SKM-1 treated with dmso at 0.1 percent for 144 hours (cell line): Measurements from ENCODE around the gene OGFOD2.
"Not testable (repeated sequence)": the region's sequence is repeated elsewhere in the genome, so short reads cannot be mapped to it uniquely, and the experiment has no call there.

Experiments used
- DNase-seq: peaks from one replicate; lab custom pipeline; 2025; ENCODE audit not compliant: unreplicated experiment; lab: John Stamatoyannopoulos, UW

OGFOD2 gene

DNA sequence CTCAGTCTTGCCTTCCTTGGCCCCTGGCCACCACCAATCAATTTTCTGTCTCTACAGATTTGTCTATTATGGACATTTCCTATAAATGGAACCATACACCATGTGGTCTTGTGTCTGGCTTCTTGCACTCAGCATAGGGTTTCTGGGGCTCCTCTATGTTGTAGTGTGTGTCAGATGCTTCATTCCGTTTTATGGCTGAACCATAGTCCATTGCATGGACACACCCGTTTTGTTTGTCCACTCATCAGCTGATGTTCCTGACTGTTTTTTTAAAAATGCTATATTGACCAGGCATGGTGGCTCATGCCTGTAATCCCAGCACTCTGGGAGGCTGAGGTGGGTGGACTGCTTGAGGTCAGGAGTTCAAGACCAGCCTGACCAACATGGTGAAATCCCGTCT lies 26.4 kb downstream of the OGFOD2 start:
- no peak for DNase-seq

DNA sequence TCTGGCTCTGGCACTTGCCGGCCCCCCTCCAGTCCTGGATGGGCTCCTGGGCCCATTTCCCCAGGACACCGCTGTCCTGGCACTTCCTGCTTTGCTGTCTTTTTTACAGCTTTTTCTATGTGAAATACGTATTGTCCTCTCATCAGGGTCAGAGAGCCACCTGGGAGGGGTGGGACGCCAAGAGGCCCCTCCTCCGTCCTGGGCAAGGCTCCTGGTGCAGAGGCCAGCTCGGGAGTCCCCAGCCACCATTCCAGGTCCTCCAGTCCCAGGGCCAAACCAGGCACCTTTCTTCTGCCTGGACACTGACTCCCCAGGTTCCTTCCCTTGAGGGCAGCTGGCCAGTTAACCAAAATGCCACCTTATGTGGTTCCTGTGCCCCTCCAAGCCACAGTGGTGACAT lies 28.2 kb downstream of the OGFOD2 start:
- DNase-seq: no peak

DNA sequence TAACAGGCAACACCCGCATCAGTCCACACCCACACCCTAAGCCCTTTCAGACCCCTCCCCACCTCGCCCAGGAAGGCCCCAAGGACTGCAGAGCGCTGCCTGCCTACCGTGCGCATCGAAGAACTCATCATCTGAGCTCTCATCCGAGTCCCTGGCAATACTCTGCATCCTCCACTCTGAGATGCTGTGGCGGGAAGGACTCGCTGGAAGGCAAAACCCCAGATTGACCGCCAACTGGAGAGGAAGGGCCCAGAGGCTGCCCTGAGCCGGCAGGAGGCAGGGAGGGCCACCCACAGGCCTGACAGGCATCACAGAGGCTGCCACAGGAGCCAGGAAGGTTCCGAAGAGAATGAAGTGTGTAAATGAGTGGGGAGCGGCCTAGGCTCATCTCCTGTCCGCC lies 29.2 kb downstream of the OGFOD2 start:
- no peak for DNase-seq

DNA sequence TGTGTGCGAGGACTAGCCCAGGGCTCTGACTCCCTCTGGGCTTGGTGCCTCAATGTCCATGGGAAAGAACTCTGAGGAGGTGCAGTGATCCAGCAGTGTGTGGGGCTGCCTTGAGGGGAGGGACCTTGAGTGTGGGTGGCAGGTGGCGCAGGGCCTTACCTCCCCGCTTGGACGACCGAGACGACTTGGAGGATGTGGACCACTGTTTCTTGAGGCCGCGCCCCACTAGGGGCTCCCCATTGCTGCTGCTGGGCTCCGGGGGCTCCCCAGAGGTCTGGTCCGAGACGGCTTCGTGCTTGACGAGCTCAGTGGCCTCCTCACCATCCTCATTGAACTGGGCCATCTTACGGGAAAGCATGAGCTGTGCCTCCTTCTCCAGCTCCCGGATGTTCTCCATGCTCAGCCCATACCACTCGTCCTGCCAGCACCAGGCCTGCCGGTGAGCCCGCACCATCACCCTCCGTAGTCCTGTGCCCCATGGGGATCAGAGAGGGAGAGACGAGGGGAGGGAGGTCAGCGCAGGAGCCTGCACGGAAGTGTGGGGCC lies 30.1 kb downstream of the OGFOD2 start:
- DNase-seq: no peak

DNA sequence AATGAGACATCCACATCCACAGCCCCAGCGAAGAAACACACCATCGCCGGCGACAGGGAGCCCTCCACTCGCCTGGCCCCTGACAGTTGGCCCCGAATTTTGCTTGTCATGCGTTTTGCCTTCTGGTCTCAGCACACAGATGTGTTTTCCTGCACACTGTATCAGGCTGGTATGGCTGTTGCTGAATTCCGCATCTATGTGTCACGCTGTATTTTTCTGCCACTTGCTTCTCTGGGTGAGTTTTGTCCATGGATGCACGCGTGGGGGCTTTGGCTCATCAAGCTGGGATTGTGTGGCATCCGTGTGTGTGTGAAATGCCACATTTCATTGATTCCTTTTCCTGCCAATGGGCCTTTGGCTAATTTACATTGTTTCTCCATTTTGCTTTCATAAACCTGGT lies 31.9 kb downstream of the OGFOD2 start:
- no peak for DNase-seq

DNA sequence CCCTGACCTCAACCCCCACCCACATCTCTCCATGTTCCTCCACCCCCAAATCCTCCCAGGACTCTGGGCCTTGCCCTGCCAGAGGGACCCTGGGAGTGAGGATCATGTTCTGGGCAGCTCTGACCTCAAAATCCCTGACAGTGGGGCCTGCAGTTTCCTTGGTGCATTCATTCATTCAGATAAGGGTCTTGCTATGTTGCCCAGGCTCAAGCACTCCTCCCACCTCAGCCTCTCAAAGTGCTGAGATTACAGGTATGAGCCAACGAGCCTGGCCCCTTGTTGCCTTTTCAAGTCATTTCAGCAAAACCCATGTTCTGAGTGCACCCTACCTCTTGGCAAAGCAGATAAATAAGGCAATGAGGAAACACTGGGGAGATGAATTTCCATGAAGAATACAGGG lies 35.1 kb downstream of the OGFOD2 start:
- DNase-seq: no peak

DNA sequence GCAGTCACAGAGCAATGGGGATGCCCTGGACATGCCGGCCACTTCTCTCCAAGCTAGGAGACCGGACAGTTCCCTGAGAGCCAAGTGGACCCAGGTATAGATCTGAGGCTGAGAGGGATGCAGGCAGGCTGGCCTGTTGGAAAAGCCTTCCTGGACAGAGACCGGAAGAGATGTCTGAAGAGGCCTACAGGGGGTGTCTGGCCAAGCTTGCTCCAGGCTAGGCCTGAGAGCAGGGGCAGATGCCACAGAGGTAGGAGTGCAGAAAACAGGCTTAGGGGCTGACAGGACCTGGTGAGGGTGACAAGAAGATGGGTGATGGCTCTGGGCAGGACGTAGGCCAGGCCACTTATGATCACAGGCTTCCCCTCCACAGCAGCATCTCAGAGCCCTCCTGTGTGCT lies 35.6 kb downstream of the OGFOD2 start:
- no peak for DNase-seq

DNA sequence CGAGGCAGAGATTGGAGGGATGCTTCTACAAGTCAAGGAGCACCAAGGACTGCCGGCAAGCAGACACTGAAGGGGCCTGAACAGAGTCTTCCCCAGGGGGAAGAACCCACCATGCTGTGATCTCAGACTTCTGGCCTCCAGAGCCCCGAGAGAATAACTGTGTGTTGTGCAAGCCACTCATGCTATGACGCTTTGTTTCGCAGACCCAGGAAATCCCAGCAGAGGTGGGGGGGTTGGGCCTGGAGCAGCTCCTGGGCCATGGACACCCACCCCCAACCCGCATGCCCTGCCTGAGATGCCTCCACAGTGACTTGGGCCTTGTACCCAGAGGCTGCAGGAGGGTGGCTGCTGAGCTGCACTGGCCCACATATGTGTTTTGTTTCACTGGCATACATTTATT lies 36.7 kb downstream of the OGFOD2 start:
- DNase-seq: no peak

DNA sequence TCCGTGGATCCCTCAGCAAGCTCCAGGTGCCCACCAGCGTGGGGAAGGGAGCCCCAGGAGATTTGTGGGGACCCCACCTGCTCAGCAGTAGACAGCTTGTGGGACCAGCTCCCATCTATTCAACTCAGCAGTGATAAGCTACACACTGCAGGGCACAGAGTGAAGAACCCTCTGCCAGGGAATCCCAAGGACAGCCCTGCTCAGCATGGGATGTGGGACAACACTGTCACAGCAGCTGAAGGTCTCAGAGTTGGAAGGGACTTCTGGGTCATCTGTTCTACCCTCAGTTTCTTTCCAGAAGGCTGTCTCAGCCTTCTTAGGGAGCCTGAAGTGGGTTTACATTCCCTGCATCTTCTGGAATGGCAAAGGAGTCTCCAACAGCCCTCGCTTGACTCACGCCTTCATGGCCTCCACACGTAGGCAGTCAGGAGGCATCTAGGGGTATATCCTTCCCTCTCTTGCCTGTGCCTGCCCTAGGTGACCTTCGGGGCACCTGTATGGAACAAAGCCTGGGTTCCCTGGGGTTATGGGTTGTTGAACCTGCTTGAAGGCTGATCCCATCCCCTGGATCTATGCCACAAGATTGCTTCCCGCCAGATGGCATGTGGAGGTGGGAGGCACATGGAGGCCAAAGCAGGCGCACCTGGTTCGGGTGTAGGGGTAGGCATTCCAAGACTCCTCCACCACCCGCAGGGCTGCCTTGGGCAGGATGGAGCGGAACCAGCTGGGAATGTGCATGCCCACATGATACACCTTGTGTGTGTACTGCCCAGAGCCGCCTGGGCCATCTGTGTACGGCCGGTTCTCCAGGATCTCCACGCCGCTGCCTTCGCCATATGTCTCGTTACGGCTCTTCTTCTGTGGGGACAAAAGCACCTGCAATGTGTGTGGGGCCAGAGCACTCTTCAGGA lies 38.4 kb downstream of the OGFOD2 start:
- DNase-seq: no peak

DNA sequence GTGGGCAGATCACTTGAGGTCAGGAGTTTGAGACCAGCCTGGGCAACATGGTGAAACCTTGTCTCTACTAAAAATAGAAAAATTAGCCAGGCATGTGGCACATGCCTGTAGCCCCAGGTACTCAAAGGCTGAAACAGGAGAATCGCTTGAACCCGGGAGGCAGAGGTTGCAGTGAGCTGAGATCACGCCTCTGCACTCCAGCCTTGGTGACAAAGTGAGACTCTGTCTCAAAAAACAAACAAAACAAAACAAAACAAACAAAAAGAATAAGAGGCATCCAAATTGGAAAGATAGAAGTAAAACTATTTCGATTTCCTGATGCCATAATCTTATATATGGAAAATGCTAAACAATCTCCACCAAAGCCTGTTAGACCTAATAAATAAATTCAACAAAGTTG lies 39.4 kb downstream of the OGFOD2 start:
- DNase-seq: not testable (repeated sequence)

DNA sequence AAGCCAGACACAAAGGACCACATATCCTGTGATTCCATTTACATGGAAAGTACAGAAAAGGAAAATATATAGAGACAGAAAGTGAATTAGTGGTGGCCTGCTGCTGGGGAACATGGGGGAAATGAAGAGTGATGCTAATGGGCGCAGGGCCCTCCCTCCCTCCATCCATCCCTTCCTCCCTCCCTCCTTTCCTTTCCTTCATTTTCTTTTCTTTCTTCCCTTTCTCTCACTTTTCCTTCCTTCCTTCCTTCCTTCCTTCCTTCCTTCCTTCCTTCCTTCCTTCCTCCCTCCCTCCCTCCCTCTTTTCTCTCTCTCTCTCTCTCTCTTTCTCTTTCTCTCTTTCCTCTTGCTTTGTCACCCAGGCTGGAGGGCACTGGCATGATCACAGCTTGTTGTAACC lies 42.7 kb downstream of the OGFOD2 start:
- no peak for DNase-seq

DNA sequence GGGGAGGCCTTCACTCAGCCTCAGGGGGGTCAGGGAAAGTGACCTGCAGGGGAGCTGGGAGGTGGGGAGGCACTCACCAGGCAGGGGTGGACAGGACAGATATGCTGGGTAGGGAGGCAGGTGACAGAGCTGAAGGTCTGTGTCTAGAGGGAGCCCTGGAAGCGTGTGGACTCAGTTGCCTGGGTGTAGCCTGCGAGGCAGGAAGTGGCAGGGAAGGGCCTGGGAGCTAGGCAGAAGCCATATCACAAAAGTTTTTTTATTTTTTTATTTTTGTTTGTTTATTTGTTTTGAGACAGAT lies 44.7 kb downstream of the OGFOD2 start:
- DNase-seq: no peak

DNA sequence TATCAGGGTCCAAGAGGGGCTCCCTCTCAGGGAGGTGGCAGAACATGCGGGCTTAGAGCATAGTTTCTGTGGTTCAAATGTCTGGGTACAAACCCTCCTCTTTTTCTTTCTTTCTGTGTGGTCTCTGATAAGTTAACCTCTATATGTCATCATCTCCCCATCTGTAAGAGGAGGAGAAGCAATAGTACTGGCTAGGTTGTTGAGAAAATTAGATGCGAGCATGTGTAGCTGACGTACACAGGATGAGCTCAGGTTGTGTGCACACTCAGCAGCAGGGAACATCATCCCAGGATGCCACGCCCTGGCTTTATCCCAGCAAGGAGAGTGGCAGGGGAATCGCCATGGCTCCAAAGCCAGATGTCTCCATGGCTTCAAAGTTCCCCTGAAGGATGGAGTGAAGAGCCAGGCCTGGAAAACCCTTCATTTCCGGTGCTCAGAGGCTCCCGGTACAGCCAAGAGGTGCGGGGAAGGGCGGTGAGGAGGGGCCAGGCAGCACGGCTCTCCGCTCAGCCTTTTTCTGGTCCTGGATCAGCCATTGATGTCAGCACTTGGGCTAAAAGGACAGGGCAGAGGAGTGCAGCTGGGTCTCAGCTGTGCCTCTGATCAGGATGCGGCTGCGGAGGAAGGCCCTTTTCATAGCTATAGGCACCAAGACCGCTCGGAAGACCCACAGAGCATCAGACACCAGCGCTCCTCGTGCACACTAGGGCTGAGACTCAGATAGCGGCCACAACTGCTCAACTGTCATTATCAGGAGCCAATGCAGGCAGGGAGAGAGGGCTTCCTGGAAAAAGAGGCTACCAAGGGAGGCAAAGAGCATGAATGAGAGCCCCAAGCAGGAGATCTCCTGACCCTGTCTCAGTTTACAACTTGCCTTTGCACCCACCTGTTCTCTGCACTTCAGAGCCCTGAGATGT lies 46.9 kb downstream of the OGFOD2 start:
- no peak for DNase-seq

DNA sequence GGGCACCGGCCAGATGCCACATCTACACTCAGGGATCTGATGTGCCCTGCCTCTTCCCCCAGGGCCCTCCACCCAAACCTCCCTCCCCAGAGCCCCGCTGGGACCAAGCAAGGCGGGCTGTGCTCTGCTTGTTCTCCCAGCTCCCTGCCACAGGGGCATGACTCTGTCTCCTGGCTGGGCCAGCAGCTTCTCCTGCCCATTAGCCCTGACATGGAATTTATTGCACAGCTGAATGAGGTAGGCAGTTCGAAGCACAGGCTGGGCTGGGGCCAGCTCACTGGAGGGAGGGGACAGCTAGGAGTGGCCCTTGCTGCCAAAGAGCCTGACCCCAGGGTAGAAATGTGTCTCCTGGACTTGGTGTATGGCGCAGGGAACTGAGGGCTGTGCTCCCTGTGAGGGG lies 47.8 kb downstream of the OGFOD2 start:
- no peak for DNase-seq

DNA sequence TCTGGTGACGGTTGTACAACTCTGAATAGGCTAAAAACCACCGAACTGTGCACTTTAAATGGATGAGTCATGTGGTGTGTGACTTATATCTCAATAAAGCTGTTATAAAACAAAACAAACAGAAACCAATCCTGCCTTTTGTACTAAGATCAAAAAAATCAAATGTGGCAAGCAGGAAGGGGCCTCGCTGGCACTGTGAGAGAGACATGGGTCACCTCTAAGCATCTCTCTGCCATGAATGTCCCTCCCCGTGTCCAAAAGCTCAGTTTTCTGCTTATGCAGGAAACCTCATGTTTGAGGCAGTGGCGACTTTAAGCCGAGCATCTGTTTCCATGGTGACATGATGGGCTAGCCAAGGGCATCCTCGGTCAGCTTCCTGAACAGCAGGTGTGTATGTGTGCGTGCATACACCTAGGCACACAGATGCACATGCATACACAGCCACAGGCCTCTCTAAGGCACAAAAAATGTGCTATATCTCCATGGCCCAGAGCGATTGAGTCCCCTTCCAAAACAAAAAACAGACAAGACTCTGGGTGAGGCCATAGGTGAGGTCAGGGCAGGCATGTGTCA lies 49.9 kb downstream of the OGFOD2 start:
- no peak for DNase-seq

DNA sequence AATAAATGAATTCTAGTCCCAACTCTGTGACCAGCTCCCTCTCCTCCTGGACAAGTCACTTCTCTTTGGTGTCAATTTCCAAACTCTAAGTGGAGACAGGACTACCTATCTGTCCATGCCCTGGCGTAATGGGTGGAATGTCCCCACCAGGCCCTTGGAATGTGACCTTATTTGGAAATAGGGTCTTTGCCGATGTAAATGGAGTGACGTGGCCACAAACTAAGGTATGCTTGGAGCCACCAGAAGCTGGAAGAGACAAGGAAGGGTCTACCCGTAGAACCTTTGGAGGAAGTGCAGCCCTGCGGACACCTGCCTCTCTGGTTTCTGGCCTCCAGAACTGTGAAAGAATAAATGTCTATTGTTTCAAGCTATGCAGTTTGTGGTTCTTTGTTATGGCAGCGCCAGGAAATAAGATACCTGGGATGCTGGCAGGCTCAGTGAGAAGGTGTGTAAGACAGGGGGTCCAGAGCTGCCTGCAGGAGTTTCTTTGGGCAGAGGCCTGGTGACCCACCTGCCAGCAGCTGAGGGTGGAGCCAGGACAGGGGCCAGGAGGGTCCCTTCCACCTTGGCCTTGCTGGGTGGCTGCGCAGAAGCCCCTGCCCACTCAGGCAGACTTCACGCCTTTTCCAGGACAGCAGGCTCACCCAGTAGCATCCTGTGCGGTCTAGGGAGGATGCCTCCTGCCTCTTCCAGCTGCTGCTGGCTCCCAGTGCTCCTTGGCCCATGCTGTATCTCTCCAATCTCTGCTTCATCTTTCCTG lies 51.2 kb downstream of the OGFOD2 start:
- no peak for DNase-seq

DNA sequence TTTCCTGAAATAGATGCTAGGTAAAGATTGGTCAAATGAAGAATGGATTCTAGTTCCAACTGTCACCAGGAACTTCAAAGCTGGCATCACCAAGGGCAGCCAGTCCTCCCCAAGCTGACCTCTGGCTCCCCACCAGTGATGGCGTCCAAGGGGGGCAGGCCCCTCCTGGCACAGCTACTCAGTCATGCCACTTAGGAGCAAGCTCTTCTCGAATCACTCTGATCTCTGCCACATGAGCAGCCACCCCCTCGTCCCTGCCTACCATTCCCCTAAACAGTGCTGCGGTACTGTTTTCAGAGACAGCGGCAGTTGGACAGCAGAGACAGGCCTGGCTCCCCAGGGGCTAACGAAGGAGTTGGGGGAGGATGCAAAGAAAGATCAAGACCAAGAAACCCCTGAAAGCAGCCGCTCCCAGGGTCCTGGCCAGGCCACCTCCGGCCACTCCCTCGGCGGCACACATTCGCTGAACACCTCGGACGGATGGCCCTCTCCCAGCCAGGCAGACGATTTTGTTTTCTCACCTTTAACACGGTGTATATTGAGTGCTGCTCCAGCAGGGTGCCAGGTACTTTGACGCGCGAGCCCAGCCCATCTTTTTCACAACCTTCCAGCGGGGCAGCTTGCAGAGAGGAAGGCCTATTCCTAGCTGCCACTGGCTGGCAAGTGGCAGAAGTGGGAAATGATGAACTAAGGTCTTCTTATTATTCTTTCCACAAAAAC lies 52.8 kb downstream of the OGFOD2 start:
- DNase-seq: no peak

DNA sequence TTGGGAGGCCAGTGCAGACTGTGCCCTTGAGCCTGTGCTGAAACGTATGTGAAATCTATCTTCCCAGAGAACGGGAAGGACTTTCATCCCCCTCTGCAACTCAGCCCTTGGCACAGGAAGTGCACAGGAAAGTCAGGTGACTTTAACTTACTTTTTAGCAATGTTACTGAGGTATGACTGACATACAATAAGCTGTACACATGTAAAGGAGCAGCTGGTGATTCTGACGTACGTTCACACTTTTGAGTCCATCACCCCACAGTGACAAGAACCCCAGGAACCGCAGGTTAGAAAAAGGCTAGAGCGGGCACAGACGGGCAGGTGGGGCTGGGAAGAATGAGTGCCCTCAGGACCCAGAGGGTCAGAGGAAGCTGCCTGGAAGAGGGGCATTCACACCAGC lies 53.4 kb downstream of the OGFOD2 start:
- no peak for DNase-seq

DNA sequence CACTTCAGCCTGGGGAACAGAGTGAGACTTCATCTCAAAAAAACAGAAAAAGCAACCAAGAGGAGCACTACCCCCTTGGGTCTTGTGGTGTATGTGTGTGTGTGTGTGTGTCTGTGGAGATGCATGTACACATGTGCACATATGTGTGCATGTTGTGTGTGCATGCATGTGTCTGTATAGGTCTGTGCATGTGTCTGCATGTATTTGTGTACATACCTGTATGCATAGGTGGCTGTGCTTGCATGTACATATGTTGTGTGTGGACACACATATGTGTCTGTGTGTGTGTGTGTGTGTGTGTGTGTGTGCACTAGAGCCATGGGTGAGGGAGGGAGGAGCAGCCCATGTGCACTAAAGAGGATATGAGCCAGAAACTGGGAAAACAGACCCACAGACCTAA lies 54.5 kb downstream of the OGFOD2 start:
- no peak for DNase-seq
